Measurements from ENCODE around the gene ZNF436. TPM values are rescaled to one million over a fixed set of nuclear protein-coding genes. Genes with fewer than 3 reads are reported as not detected.
A peak's percentile ranks its signal among the peaks of the same experiment; 100 is the strongest.

ZNF436 gene
- total RNA-seq, 3 donors from 2014 or later = 19.5 to 36.6 (median 23.9) TPM

- Histone ChIP-seq H3K4me1 (no peaks in the 10 kb centered on the region), H3K27ac (no peak overlapping the region), H3K4me3 (no peak overlapping the region), H3K27me3 (no peaks in the 10 kb centered on the region), H3K36me3 (peaks cover 6% of the 10 kb centered on the region), H3K9me3 (peaks cover 10 to 21% of the 10 kb centered on the region in 2 donors)
- intact Hi-C loops (cut with DNase I; ENCODE audit: low total_unique reads) = loop anchor here (2.0 kb wide), 1 partner anchor 288 kb away; no protein-coding TSS in a partner anchor
- no peak for DNase-seq (ENCODE audit: low spot score in 2 of 2)
- TF ChIP-seq POLR2A (IDR thresholded peaks at IDR 0.05) (no peak), POLR2AphosphoS5 (IDR thresholded peaks at IDR 0.05) (no peak), CTCF (IDR thresholded peaks at IDR 0.05) (no peak)
These were observed 13.0 kb downstream of the ZNF436 start for GRCh38 chr1:23356471-23357137.

DNA sequence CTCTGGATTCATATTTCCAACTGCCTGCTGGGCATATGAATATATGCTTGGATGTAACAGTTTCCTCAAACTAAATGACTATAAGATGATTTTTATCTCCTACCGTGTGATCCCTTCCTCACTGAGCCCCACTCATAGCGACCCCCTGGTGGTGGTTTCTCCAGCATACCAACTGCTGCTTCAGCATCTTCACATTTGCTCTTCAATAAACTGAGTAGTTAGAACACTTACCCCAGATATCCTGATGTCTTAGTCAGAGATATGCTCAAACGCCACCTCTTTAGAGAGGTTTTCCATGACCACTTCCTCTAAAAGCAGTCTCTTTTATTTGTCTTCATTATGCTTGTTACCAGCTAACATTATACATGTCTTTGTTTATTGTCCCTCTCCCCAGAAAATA, 15.4 kb downstream of the ZNF436 start:
- no peak overlapping the region for H3K27ac ChIP-seq
- no peaks in the 10 kb centered on the region for H3K4me1 ChIP-seq
- intact Hi-C loops (cut with DNase I; ENCODE audit: low total_unique reads) = no loop called here
- H3K9me3 ChIP-seq = no peaks in the 10 kb centered on the region
- DNase-seq (ENCODE audit: low spot score in 2 of 2) = no peak
- H3K36me3 ChIP-seq = no peaks in the 10 kb centered on the region
- TF ChIP-seq POLR2A (IDR thresholded peaks at IDR 0.05) (no peak), CTCF (IDR thresholded peaks at IDR 0.05) (no peak), POLR2AphosphoS5 (IDR thresholded peaks at IDR 0.05) (no peak)
- H3K4me3 ChIP-seq = no peak overlapping the region
- no peaks in the 10 kb centered on the region for H3K27me3 ChIP-seq

- no peak for DNase-seq (ENCODE audit: low spot score in 2 of 2)
- no peaks in the 10 kb centered on the region for H3K4me1 ChIP-seq
- H3K36me3 ChIP-seq = no peaks in the 10 kb centered on the region
- no peaks in the 10 kb centered on the region for H3K27me3 ChIP-seq
- H3K27ac ChIP-seq = no peak overlapping the region
- H3K9me3 ChIP-seq = no peaks in the 10 kb centered on the region
- TF ChIP-seq CTCF (IDR thresholded peaks at IDR 0.05) (no peak), POLR2A (IDR thresholded peaks at IDR 0.05) (no peak), POLR2AphosphoS5 (IDR thresholded peaks at IDR 0.05) (no peak)
- intact Hi-C loops (cut with DNase I; ENCODE audit: low total_unique reads) = no loop called here
- H3K4me3 ChIP-seq = no peak overlapping the region
These were observed 17.4 kb downstream of the ZNF436 start for GRCh38 chr1:23352096-23352695.

- Histone ChIP-seq H3K9me3 (no peaks in the 10 kb centered on the region), H3K4me1 (peaks cover 0 to 7% of the 10 kb centered on the region in 2 donors), H3K4me3 (no peak overlapping the region), H3K27ac (no peak overlapping the region), H3K27me3 (no peaks in the 10 kb centered on the region), H3K36me3 (no peaks in the 10 kb centered on the region)
- no peak for TF ChIP-seq CTCF (IDR thresholded peaks at IDR 0.05)
- no peak for TF ChIP-seq POLR2AphosphoS5 (IDR thresholded peaks at IDR 0.05)
- TF ChIP-seq POLR2A (IDR thresholded peaks at IDR 0.05) = no peak
- DNase-seq (ENCODE audit: low spot score in 2 of 2) = no peak
- intact Hi-C loops (cut with DNase I; ENCODE audit: low total_unique reads) = loop anchor here (10.0 kb wide), 1 partner anchor 59 kb away; no protein-coding TSS in a partner anchor
These were observed 23.7 kb downstream of the ZNF436 start for GRCh38 chr1:23345920-23346319.

GRCh38 chr1:23344987-23345472, 24.6 kb downstream of the ZNF436 start:
- TF ChIP-seq POLR2AphosphoS5 (IDR thresholded peaks at IDR 0.05) (no peak), CTCF (IDR thresholded peaks at IDR 0.05) (no peak), POLR2A (IDR thresholded peaks at IDR 0.05) (no peak)
- H3K9me3 ChIP-seq = no peaks in the 10 kb centered on the region
- H3K4me3 ChIP-seq = peak overlapping the region; percentile 90 to 97 (median 96)
- intact Hi-C loops (cut with DNase I; ENCODE audit: low total_unique reads) = loop anchor here (10.0 kb wide), 1 partner anchor 60 kb away; no protein-coding TSS in a partner anchor
- H3K36me3 ChIP-seq = no peaks in the 10 kb centered on the region
- H3K4me1 ChIP-seq = peaks cover 0 to 11% of the 10 kb centered on the region in 2 donors
- peak overlapping the region; percentile 99 for H3K27ac ChIP-seq
- no peaks in the 10 kb centered on the region for H3K27me3 ChIP-seq
- no peak for DNase-seq (ENCODE audit: low spot score in 2 of 2)
